ENCODE results near the gene GLYATL3.

Gene GLYATL3

DNA sequence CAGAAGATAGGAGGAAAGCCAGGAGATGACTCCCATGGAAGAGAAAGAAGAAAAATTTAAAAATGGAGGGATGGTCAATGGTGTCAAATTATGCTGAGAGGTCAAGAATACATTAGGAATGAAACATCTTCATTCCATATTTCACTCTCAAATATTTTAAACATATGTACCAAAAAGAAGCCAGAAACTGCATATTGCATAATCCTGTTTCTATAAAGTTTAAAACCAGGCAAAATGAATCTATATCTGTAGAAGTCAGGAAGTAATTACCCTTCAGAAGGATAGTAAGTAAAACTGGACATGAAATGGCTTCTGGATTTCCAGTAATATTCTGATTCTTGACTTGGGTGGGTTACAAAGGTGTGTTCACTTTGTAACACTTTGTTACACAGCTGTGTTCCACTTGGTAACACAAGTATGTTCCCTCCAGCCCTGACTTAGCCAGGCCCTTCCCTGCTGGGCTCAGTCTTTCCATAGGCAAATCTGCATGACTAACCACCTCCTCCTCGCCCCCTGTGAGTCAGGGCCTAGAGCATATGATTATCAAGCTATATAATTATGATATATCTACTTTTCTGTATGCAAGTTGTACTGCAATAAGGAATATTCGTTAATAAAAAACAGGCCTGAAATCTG, 30.5 kb downstream of the GLYATL3 start:
- TF ChIP-seq, protein P1, sequence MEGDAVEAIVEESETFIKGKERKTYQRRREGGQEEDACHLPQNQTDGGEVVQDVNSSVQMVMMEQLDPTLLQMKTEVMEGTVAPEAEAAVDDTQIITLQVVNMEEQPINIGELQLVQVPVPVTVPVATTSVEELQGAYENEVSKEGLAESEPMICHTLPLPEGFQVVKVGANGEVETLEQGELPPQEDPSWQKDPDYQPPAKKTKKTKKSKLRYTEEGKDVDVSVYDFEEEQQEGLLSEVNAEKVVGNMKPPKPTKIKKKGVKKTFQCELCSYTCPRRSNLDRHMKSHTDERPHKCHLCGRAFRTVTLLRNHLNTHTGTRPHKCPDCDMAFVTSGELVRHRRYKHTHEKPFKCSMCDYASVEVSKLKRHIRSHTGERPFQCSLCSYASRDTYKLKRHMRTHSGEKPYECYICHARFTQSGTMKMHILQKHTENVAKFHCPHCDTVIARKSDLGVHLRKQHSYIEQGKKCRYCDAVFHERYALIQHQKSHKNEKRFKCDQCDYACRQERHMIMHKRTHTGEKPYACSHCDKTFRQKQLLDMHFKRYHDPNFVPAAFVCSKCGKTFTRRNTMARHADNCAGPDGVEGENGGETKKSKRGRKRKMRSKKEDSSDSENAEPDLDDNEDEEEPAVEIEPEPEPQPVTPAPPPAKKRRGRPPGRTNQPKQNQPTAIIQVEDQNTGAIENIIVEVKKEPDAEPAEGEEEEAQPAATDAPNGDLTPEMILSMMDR (IDR thresholded peaks at IDR 0.05; ENCODE audit: control insufficient read depth, extremely low read depth, insufficient read depth): no peak
- H3K4me3 ChIP-seq (ENCODE audit: low read depth, low read length): no peak overlapping the region
- DNase-seq (ENCODE audit: low read depth): no peak

DNA sequence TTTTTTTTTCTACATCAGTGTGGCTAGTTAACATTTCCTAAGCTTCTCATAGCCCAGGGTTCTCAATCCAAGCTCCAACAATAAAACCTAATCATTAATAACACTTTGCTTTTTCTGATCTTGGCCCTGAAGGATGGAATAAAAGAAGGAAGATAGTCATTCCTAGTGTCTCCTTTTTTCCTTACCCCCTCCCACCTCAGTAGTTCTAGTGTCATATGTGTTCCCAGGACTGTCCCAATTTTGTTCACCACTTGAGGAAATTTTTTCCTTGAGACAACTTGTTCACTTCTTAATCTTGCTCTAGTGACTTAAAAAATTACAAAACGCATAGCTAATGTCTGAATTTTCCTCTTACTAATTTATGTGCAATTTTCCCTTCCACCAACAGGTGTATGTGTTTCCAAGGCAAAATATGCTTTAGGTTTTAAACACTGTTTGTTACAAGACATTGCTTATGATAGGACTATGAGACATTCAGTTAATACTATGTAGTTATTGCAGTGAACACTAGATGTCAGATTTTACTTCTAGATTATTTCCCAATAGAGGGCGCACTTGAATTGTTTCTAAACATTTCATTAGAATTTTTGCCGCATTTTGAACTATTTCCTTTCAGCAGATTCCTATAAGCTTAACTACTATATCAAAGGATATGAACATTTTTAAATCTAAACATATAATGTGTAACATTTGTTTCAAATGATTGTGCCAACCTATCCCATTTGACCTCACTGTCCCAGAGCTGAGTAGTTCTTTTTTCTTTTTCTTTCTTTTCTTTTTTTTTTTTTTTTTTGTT, 32.2 kb downstream of the GLYATL3 start:
- peak; percentile 72 for DNase-seq (ENCODE audit: low read depth)
- H3K4me3 ChIP-seq (ENCODE audit: low read depth, low read length): no peak overlapping the region
- TF ChIP-seq, protein P1 (IDR thresholded peaks at IDR 0.05; ENCODE audit: control insufficient read depth, extremely low read depth, insufficient read depth): peak; percentile 81

DNA sequence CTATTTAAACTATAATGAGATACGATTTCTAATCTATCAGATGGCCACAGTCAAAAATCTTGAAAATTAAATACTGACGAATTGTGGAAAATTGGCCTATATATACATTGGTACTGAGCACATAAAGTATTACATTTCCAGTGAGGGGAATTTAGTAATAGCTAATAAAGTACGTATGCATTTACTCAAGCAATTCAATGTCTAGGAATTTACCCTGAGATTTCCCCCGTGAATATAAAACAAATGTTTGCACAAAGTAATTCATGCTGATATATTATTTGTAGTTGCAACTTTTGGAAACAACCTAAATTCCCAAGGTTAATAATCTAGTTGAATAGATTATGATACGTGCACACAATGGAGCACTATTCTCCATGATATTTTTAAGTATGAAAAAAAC, 36.1 kb downstream of the GLYATL3 start:
- no peak for DNase-seq (ENCODE audit: low read depth)
- no peak overlapping the region for H3K4me3 ChIP-seq (ENCODE audit: low read depth, low read length)
- TF ChIP-seq, protein P1 (IDR thresholded peaks at IDR 0.05; ENCODE audit: control insufficient read depth, extremely low read depth, insufficient read depth): no peak

DNA sequence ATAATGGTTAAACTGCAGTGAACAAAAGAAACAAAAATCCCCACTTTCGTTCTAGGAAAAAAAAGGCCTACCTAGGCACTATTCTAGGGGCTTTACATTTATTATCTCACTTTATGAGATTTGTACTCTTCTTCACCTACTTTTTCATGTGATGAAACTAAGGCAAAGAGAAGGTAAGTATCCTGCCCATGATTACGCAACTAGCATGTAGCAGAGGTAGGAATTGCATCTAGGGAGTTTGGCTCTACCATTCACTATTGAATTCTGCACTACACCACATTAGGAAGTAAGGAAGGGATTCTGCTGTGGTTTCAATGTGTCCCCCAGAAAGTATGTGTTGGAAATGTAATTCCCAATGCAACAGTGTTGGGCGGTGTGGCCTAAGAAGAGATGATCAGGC, 39.4 kb downstream of the GLYATL3 start:
- DNase-seq (ENCODE audit: low read depth): no peak
- TF ChIP-seq, protein P1 (IDR thresholded peaks at IDR 0.05; ENCODE audit: control insufficient read depth, extremely low read depth, insufficient read depth): no peak
- H3K4me3 ChIP-seq (ENCODE audit: low read depth, low read length): no peak overlapping the region

DNA sequence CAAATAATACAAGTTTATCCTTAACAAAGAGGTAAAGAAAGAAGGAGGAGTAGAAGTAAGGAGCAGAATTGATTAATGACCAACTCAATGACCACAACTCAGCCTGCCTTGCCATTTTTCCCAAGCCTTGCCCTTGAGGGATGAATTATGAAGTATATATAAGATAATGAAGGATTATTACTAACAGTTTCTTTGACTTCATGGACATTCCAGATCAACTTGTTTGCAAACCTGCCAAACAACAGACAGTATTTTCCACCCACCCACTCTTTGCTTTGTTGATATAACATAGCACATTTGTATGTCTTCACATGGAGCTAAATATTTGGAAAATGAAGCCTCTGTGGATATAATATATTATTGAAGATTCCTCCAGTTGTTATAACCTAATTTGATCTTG, 40.9 kb downstream of the GLYATL3 start:
- no peak overlapping the region for H3K4me3 ChIP-seq (ENCODE audit: low read depth, low read length)
- DNase-seq (ENCODE audit: low read depth): no peak
- TF ChIP-seq, protein P1 (IDR thresholded peaks at IDR 0.05; ENCODE audit: control insufficient read depth, extremely low read depth, insufficient read depth): no peak

DNA sequence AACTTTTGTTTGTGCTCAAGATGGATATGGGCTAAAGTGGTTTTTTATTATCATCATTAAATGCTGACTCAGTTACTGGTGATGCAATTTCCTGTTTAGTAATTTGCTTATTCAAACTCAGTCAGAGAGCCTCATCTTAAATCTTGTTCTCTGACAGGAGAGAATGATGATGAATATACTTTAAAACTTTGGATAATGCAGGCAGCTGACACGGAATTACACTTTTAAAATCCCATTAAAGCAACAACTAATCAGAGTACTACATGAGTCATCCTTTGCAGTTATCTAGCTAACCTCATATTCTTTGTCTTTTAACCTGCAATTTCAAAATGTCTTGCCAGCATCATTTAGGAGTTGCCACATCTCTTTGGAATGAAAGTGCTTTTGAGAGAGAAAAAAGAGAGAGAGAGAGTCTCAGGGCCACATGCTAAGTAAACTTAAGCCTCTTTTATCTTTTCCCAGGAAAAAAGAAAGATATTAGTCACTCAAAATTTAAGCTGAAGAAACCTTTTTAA, 41.5 kb downstream of the GLYATL3 start:
- TF ChIP-seq, protein P1 (IDR thresholded peaks at IDR 0.05; ENCODE audit: control insufficient read depth, extremely low read depth, insufficient read depth): no peak
- DNase-seq (ENCODE audit: low read depth): no peak
- H3K4me3 ChIP-seq (ENCODE audit: low read depth, low read length): no peak overlapping the region
